GM18951 (cell line): ENCODE measurements around the gene KLHDC9.

Experiments used
- POLR2A ChIP-seq: IDR thresholded peaks from 4 replicates; pipeline ENCODE4 v1.6.1; 2011; ENCODE audit warnings: mild to moderate bottlenecking; ENCODE audit not compliant: insufficient read length, insufficient read depth; ENCODE audit errors: extremely low read depth
- in situ Hi-C: fragments of 300-500 bp; cut with MboI; formaldehyde crosslinking; loops from one replicate; pipeline ENCODE4 v1.12.0; 2022; ENCODE audit warnings: low sequenced_read_pairs, mixed read lengths, inconsistent platforms; ENCODE audit not compliant: unreplicated experiment

The KLHDC9 gene

DNA sequence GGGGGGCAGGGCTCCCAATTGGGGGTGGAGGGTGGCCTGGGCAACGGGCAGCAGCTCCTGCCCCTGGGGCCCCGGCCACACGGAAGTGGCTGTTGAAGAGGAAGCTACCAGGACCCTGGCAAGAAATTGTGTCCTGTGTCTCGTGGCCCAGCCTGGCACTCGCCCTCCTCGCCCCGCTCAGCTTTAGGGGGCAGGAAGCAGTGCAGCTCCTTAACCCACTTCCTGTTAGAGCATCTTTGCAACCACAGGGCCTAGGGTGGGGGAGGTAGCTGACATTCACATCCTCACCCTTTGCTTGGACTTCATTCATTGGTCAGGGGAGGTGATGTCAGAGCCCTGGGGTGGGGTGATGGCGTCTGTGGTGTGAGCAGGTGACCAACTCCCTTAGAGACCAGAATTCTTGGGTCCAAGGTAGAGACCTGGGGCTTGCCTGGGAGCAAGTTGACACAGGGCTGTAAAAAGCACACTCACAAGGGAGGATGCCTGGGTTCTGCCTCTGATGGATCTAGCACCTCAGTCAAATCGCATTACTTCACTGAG, 28.4 kb upstream of the KLHDC9 start, which contains the start of gene ARHGAP30:
ARHGAP30 (minus strand) TSS at position 161 of the 540 bp plus-strand sequence. CDS start 267 bp downstream, outside the sequence.
- TF ChIP-seq POLR2A, result peak; percentile 83
- in situ Hi-C loops, result no loop called here

GRCh38 chr1:161070761-161071160, 27.4 kb upstream of the KLHDC9 start:
- no peak for TF ChIP-seq POLR2A

GRCh38 chr1:161071886-161072371, 26.2 kb upstream of the KLHDC9 start:
- in situ Hi-C loops, result no loop called here
- no peak for TF ChIP-seq POLR2A

More at GRCh38 chr1:161070761-161071160, 27.4 kb upstream of the KLHDC9 start:
- in situ Hi-C loops, result no loop called here

GRCh38 chr1:161072751-161073449, 25.3 kb upstream of the KLHDC9 start:
- in situ Hi-C loops, result no loop called here
- TF ChIP-seq POLR2A, result no peak

GRCh38 chr1:161073474-161074121, 24.6 kb upstream of the KLHDC9 start:
- TF ChIP-seq POLR2A, result no peak
- in situ Hi-C loops, result no loop called here

- no peak for TF ChIP-seq POLR2A
- in situ Hi-C loops, result no loop called here
These were observed 23.3 kb upstream of the KLHDC9 start for GRCh38 chr1:161074676-161075368.

GRCh38 chr1:161076410-161076809, 21.8 kb upstream of the KLHDC9 start:
- TF ChIP-seq POLR2A, result no peak
- in situ Hi-C loops, result no loop called here

DNA sequence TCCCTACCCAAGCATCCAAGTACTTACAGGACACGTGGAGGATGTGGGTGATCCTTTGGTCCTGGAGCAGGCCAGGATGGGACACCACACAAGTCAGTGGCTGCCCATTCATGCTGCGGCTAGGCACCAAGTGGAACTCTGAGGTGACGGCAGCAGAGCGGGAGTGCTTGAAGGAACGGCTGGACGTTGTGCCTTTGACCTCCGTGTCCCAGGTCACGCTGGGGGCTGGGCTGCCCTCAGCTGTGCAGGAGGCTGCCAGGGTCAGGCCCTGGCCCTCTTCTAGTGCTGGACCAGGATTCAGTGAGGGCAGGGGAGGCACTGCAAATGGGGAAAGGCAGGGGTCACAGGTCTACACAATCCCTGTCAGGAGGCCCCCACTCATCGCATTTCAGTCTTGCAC, 20.7 kb upstream of the KLHDC9 start:
- no peak for TF ChIP-seq POLR2A
- in situ Hi-C loops, result no loop called here

DNA sequence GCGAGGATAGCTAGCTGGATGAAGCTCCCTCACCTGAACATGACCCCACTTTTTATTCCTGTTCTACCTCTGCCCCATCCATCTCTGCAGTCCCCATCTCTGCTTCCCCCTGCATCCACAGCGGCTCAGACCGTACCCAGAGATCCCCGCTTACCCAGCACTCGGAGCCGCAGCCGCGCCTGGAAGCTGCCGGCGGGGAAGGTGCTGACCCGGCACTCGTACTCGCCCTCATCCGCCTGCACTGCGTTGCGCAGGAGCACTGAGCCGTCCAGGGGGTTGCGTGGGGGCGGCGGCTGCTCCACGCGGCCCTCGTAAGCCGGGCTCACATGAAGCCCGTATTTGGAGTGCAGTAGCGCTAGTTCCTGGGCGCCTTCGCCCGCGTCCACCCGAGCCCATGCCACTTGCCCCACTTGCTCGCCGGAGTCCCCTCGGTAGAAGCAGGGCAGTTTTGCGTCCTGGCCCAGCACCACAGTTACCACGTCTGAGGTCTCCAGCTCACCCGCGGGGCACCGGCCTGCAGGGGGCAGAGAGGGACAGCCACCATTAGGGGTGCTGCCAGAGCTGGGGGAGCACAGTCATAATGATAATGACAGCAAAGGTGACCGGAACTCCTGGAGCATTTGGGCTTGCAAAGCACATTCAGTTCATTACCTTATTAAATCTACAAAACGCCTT, 18.6 kb upstream of the KLHDC9 start:
- in situ Hi-C loops, result no loop called here

GRCh38 chr1:161080441-161081405, 17.4 kb upstream of the KLHDC9 start:
- in situ Hi-C loops, result no loop called here
- no peak for TF ChIP-seq POLR2A

More for the DNA sequence above, 18.6 kb upstream of the KLHDC9 start:
- no peak for TF ChIP-seq POLR2A

DNA sequence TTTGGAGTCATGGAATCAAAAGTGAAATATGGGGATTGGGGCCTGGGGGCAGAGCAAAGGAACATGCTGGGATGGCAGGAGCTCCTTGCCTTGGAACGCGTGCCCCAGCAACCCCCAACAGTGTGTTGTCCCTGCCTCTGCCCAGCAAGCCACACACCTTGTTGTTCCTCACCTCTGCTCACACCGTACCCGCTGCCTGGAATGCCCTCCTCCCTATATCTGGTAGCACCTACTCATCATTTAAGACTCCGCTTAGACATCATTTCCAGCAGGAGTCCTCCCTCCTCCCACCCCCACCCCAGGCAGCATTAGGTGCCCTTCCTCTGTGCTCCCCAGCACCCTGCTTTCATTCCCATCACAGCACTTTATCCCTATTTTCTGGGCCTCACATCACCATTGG, 16.6 kb upstream of the KLHDC9 start:
- TF ChIP-seq POLR2A, result no peak
- in situ Hi-C loops, result no loop called here

DNA sequence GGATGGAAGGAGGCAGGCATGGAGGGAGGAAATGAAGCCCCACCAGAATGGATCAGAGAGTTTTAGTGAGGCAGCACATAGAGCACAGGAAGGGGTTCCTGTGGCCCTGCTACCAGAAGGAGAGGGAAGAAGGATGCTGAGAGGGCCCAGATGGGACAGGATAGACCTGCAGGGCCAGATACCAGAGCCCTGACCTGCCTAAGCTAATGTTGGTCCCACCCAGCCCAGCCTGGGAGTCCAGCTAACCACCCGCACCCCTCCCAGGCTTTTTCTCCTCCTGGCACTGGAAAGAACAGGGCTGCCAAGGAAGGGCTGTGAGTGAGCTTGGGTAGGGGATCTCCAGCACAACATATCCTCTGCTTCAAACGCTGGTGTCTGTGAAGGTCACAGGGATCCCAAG, 15.7 kb upstream of the KLHDC9 start:
- in situ Hi-C loops, result no loop called here
- no peak for TF ChIP-seq POLR2A
